Stimulated activated naive CD8-positive, alpha-beta T cell treated with anti-CD3 and anti-CD28 coated beads, Interleukin-15, Interleukin-2, amounts not matched to agents 100 U/mL and 50 U/mL, for 24 hours (primary cell): ENCODE measurements around the gene CACTIN.
A peak's percentile ranks its signal among the peaks of the same experiment; 100 is the strongest.
"Not testable (repeated sequence)": the region's sequence is repeated elsewhere in the genome, so short reads cannot be mapped to it uniquely, and the experiment has no call there.

Source experiments
- ATAC-seq: fragments of 150-1000 bp; cut with Tn5 transposase; one replicate; pipeline ENCODE4 v1.10.0; 2021
- DNase-seq: peaks from one replicate; pipeline ENCODE4 v3.0.0; 2021

The CACTIN gene

GRCh38 chr19:3626473-3627350, at the start of gene CACTIN:
CACTIN (minus strand) TSS chr19:3626790; CDS start chr19:3626762, 28 bp downstream.
- peak; percentile 96 for ATAC-seq
- peak; percentile 99 for DNase-seq

- ATAC-seq (no peak), DNase-seq (no peak)
Observed at GRCh38 chr19:3674784-3675543, 48.4 kb upstream of the CACTIN start.

- no peak for DNase-seq
- ATAC-seq: no peak
Observed at GRCh38 chr19:3673506-3674439, 47.2 kb upstream of the CACTIN start.

GRCh38 chr19:3672993-3673392, 46.4 kb upstream of the CACTIN start:
- no peak for ATAC-seq
- no peak for DNase-seq

- DNase-seq (no peak), ATAC-seq (no peak)
Observed at GRCh38 chr19:3672575-3672948, 46.0 kb upstream of the CACTIN start.

- ATAC-seq (peak; percentile 83), DNase-seq (peak; percentile 71)
Observed at GRCh38 chr19:3671680-3672574, 45.3 kb upstream of the CACTIN start.

GRCh38 chr19:3670796-3671679, 44.4 kb upstream of the CACTIN start:
- ATAC-seq: peak; percentile 67
- DNase-seq: peak; percentile 83

- ATAC-seq: no peak
- no peak for DNase-seq
Observed at GRCh38 chr19:3669947-3670795, 43.6 kb upstream of the CACTIN start.

GRCh38 chr19:3669082-3669946, 42.7 kb upstream of the CACTIN start:
- DNase-seq (no peak), ATAC-seq (no peak)

GRCh38 chr19:3668331-3669081, 41.9 kb upstream of the CACTIN start:
- DNase-seq: no peak
- no peak for ATAC-seq

- DNase-seq (no peak), ATAC-seq (no peak)
Observed at GRCh38 chr19:3667766-3668165, 41.2 kb upstream of the CACTIN start.

GRCh38 chr19:3667037-3667638, 40.5 kb upstream of the CACTIN start:
- ATAC-seq: no peak

GRCh38 chr19:3666545-3666856, 39.9 kb upstream of the CACTIN start:
- DNase-seq, ATAC-seq: not testable (repeated sequence)

More at GRCh38 chr19:3667037-3667638, 40.5 kb upstream of the CACTIN start:
- no peak for DNase-seq

GRCh38 chr19:3665681-3666544, 39.3 kb upstream of the CACTIN start:
- DNase-seq: peak; percentile 84

GRCh38 chr19:3664879-3665642, 38.5 kb upstream of the CACTIN start:
- ATAC-seq: no peak
- DNase-seq: no peak

More at GRCh38 chr19:3665681-3666544, 39.3 kb upstream of the CACTIN start:
- ATAC-seq: peak; percentile 62
